KG1 (cell line): Measurements from ENCODE around the gene ZNF474.

Experiments used
- DNase-seq: peaks from one replicate; lab custom pipeline; 2025; lab: John Stamatoyannopoulos, UW

The ZNF474 gene

DNA sequence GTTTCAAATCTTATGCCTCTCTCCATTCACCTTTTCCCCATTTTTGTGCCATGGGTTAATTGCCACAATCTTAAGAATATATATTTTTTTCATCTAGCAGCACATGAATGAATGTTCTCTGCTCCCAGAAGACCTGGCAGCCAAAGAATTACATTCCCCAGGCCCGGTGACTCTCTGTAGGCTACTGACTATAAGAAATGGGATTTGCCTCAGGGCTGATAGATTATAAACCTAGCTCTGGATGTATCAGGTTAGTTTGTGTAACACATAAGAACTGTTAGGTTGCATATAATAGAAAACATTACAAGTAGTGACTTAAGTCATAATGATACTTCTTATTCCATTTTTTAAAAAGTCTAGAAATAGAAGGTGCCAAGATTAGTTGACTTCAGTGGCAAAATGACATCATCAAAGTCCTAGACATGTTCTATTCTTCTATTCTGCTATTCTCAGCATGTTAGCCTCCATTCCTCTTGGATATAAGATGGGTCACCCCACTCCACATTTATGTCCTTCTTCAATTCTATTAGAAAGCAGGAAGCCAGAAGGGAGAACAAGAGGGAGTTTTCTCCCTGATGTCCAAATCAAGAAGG lies 10.9 kb upstream of the ZNF474 start:
- DNase-seq, result no peak

DNA sequence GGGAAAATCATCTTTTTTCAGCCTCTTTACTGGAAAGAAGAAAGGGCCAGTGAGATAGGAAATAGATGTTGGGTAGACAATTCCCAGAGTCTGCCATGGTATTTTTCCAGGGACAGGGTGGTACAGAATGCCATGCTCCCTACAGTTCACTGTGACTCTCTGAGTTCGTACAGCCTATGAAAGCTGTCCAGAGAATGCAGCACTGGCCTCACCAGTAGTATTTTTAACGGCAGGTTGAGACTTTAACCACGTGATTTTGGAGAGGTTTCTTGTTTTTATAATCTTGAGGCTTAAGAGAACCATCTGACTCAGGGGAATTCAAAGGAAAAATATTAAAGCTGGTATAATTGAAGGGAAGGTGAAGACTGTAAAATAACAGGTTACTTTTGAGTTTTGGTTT lies 10.1 kb upstream of the ZNF474 start:
- DNase-seq, result no peak

DNA sequence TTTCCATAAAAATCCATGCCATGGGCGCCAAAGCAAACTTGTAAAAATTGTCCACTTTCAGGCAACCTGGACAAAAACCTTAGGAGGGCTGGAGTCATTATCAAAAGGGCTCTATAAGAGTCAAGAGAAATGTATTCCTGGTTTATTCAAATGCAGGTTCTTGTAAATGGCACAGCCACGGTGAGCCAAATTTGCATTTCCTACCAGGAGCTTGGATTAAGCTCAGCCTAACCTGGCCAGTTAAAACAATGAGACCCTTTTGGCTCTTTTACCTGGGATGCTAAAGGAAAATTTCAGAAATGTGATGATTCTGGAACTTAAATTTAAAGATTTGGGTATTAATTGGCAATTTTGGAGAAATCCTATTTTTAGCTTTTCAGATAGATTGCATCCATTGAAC lies 8.9 kb upstream of the ZNF474 start:
- DNase-seq, result no peak

DNA sequence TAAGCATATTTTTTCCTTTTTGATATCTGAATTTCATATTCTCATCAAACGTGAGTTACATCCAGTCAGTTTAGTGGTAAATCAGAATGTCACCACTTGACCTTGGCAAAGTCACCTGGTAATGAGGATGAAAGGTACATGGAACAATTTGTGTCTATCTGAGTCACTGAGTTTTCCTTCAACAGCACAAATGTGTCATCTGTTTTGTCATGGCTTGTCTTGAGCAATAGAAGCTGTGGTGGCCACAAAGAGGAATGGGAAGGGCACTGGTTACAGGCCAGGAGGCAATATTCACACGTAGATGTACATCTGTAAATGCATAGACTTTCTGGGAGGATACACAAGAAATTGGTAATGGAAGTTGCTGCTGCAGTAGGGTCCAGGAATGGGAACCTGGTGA lies 8.4 kb upstream of the ZNF474 start:
- no peak for DNase-seq

DNA sequence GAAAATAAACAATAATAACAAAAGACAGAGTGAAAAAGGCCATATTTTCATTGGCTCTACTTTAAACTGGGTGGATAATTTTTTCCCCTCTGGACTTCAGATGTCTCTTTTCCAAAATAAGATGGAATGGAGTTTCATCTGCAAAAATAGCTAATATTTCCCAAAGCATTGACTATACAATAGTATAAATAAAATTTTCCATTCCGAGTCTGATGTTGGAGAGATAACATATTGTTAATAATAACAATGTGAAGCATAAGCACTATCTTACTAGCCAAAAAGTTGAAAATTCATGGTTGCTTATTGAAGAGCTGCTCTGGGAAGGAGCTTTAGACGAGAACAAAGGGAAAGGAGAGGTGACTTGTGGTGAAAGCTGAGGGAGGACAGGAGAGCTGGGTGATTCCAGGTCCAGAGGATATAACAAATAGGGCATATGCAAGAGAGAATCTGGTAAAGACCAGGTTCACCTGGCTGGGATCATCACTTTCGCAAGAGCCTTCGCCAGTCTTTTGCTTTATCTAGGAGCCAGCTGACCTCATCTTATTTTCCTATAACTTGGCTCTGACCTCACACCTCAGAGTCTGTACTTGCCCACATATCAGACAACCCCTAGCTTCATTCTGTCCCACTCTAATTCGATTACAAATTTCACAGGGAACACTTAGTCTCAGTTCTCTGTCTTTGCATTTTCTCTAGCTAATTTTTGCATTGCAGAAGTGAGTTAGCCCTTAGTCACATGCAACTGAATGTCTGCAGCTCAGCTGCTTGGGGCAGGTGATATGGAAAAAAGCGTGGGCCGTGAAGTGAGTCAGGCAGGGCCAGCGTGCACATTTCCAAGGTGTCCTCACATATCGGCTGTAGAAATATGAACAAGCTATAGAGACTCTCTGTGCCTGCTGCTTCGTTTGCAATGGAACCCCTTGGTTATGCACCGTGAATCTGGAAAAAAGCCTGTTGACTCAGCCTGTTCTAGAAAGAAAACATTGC lies 7.6 kb upstream of the ZNF474 start:
- no peak for DNase-seq

DNA sequence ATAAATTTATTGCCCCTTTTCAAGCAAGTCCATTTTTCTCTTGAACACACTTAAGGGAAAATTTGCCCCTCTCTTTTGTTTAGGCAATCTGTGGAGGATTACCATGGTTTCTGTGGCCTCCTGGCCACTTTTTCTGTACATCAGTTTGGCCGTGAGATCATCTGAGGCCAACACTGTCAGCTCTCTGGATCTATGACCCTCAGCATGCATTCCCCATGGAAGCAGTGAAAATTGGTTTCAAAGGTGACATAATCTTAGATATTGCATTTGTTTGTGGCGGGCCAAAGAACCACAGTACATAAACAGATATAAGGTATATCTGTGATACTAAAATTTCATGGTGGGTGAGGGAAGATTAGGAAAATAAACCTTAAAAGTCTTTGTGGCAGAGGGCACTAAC lies 4.6 kb upstream of the ZNF474 start:
- DNase-seq, result no peak

DNA sequence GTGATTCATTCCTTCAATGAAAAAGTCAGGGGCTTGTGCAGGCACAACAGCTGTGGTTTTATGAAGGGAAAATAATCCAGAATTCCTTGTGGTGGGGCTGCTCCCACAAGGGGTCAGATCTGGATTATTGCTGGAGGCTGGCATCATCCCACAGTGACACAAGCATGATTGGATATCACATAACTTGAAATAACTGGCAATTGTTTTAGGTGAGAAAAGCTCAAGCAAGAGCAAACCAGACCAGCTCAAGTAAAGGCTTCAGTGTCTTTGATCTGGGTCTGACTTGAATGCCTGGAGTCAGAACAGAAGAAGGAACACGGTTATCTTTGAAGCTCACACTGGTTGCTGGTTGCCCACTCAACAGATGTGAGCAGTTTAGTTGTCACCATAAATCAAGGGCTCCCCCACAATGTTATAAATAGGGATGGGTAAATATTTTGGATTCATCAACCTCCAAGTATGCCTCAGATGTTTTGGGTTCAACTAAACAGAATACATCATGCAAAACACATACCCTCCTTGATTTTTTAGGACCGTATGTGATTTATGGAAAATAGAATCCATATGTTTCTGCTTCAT lies 3.1 kb upstream of the ZNF474 start:
- DNase-seq, result no peak

DNA sequence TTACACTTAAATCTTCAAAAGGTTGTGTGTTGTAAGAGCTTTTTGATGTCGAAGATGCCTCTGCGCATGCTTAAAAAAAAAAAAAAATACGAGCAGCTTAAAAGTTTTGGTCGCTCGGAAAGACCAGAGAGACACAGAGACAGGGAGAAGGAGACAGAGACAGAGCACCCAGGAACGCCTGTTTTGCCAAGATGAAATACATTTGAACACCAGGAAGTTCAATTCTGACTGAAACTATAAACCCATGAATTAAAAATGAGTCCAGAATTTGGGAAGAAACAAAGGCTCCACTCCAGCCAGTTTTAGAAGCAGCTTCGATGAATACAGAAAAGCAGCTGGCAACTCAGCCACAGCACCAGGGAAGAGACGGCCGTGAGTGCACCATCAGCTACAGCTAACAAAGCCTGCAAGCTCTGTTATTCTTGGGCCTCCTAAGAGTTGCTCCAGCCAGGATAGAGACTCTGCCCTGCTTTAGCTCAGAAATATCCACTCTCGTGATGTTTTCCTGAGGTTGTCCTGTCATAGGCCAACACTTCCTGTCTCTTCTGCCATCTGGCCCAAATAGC lies 2.5 kb upstream of the ZNF474 start:
- DNase-seq, result no peak

DNA sequence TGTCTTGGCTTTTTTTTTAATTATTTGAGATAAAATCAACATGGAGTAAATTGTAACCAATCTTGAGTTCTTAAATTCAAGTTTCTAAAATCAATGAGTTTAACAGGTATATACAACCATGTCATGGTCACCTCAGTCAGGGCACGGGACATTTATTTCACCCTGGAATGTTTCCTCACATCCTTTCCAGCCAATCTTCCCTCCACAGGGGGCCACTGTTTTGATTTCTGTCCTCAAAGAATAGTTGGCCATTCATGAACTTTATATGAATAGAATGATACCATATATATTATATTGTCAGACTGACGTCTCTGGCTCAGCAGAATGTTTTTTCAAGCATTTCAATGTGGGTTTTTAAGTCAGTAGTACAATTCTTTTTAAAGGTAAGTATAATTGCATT lies 806 bp downstream of the ZNF474 start:
- DNase-seq, result no peak

DNA sequence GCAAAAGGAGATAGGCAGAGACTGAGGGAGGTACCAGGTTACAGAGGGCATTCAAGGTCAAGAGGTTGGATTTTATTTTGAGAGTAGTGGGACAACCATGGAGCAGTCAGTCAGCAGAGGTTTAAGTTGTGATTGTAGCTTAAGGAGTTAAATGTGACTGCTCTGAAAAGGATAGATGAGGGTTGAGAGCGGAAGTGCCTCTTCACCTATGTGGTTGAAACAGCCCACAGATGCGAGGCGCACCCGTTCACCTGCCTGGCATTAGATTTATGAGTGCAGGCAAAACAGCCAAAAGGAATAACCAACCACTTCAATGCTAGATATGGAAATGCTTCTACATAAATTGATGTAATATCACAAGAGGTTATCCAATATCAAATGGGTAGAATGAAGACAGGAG lies 8.4 kb downstream of the ZNF474 start:
- no peak for DNase-seq

DNA sequence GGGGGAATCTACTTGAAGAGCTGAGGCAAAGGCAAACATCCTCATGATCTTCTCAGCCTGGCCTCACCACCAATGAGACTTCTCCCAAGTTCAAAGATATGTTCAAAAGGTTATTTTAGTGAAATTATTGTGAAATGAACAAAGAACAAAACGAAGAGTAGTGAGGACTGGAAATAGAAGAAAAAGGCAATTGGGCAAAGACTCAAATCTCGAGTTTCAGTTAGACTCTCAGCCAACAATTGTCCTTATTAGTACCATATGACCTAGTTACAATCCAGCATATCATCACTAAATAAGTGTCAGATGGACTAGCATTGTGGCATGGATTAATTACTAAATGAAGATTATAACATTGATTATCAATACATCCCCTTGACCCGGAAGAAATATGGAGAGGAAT lies 9.0 kb downstream of the ZNF474 start:
- DNase-seq, result no peak

DNA sequence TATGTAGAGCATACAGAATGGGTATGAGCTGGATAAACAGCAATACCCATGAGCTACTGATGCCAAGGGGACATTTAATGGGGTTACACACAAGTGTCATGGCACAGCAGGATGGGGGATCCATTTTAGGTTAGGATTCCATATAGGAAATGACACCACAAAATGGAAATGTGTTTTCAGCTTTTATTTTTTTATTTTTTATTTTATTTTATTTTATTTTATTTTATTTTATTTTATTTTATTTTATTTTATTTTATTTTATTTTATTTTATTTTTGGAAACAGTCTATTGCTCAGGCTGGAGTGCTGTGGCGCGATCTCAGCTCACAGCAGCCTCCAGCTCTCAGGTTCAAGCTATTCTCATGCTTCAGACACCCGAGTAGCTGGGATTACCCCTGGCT lies 11.6 kb downstream of the ZNF474 start:
- DNase-seq, result no peak

DNA sequence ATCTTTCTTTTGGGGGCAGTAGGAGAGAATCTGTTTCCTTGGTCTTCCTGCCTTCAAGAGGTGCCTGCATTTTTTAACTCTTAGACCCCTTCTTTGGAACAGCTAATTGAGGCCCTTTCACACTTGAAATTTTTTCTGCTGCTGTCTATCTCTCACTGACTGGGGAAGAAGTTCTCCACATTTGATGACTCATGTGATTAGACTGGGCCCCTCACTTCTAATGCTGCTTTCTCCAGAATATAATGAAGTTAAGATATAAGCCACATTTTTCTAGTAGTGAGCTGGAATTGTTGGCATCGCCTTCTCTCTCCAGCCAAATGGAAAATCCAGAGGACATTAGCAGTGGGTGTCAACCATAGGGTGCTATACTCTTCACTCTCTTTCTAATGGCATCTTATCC lies 12.4 kb downstream of the ZNF474 start:
- no peak for DNase-seq

DNA sequence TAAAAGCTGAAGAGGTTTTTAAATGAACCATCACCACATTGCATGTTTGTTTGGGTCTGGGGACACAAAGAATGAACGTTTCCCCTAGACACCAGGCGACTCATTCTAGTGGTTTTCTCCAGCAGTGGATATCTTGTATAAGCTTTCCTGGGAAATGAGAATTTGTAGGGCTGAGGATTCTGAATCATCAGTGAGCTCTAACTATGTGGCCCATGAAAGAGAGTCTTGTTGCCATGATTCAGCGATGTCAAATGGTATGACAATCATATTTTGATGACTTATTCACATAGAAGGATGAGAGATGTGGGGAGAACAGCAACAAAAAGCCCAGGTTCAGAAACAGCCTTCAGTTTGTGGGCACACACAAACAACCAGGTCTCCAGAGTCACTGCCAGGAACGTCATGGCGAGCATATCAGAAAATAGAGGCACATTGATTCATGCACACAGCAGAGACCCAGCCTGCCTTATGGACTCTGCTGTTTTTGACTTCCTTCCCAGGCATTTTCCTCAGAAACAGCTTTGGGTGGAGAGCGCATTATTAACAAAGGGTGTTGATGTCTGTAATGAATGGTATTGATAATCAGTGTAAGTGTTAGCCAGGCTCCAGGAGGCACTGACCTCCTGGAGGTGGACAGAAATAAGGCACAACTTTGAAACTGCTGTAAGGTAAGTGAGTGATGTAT lies 13.3 kb downstream of the ZNF474 start:
- DNase-seq, result no peak

DNA sequence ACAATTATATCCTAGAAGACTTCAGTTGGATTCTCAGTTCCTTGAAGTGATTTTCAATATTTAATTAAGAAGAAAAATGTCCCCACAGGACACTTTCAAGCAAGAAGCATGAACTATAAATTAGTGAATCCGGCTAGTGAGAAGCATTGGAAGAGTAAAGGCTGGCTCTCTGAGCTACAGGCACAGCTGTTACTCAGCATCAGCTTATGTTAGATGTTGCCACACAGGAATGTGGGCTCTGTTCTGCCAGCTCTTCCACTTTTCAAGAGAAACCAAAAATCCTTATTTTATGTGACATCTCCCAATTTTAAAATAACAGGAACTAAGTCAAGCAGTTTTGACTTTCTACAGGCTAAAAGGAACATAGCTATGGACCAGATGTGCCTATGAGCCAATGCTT lies 14.9 kb downstream of the ZNF474 start:
- DNase-seq, result no peak

DNA sequence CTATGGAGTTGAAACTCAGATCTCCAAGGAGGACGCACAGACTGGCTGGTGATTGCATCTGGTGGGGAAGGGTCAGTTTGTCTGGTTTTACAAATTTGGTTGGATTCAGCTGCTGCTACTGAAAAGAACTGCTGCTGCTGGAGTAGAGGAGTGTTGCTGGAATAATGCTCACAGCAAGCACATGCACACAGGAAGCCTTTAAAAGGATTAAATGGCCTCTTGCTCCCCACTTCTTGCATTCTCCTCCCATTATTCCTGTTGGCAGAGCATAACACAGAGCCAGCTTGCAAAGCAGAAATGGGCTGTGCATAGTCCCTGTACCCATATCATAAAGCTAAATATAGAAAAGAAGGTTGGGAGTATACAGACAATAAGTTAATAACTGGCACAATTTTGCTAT lies 16.6 kb downstream of the ZNF474 start:
- DNase-seq, result no peak

DNA sequence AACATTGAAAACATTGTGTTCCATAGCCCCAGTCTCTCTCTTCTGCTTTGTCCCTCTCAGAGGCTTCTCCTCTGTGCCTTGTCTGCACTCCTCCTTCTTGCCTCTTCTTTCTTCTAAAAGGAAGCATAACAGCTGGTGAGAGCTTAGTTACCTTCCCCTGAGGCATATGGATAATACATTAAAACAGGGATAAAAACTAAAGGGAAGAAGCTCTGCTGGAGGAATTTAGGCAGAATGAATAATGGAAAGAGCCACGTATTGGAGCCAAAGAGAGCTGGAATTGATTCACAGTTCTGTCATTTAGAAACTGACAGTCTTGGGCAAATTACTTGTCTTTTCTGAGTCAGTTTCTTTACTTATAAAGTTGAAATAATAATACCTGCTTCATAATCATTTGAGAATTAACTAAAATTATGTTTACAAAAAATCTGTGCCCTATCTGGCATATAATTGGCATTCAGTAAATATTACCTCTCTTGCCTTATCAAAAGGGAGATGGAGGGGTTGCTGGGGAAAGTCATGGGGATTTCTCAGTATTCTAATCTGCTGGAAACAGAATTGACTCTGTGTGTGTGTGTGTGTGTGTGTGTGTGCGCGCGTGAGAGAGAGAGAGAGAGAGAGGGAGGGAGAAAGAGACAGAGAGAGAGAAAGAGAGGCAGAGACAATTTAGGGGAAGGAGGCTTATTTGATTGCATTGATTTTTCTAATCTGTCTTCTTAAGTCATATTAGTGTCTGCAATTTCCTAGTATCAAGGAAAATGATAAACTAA lies 20.2 kb downstream of the ZNF474 start:
- no peak for DNase-seq

DNA sequence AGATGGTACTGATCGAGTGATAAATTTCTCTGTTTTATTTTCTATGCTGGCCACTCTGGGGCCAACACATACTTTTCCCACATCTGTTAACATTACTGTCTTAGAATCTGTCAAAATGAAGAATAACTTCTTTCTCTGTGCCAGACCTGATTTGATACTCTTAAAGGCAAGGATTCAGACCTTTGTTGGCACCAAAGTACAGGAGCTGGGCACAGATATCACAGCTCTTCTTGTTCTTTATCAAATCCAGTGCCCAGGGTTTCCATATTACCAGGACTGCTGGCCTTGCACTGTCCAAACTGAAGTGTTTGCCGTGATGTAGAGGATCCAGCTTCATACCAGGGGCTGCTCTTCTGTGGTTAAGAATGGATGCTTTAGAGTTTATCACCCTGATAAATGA lies 20.9 kb downstream of the ZNF474 start:
- DNase-seq, result no peak

DNA sequence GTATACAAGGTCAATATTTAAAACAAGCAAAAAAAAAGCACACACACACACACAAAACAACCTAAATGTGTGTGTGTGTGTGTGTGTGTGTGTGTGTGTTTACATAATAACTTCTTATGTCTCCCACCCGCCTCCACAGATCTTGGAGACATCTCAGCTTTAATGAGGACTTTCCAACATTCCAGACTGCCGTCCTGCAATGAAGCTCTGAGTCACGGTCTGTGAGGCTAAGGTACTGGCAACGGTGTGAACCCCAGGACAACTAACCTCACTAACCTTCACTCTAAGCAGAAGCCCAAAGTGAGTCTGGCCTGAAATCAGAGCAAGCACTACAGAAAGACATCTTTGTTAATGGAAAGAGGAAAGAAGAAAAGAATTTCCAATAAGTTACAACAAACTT lies 22.3 kb downstream of the ZNF474 start:
- DNase-seq, result no peak

DNA sequence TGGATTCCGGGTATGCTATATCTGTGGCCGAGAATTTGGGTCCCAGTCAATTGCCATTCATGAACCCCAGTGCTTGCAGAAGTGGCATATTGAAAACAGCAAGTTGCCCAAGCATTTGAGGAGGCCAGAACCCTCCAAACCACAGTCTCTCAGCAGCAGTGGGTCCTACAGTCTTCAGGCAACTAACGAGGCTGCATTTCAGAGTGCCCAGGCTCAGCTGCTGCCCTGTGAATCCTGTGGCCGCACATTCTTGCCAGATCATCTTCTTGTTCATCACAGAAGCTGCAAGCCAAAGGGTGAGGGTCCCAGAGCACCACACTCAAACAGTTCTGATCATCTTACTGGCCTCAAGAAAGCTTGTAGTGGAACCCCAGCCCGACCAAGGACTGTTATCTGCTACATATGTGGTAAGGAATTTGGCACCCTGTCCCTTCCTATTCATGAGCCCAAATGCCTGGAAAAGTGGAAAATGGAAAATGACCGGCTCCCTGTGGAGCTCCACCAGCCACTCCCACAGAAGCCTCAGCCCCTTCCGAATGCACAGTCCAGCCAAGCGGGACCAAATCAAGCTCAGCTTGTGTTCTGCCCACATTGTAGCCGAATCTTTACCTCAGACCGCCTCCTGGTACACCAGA lies 23.0 kb downstream of the ZNF474 start:
- no peak for DNase-seq

DNA sequence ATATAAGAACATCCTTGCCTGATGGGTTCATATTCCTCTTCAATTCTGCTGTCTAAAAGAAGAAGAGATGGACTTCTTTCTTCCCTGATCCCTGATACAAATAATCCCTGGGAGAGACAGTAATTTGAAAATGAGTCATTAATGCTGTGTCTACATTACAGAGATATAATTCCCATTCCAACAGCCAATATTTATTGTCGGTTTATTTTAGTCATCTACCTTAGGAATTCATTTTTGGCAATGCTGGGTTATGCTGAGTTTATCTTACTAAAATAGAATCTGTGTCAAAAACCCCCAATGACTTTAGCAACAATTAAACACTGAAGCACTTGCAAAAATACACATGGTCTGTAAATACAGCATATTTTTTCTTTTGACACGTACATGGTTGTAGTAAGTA lies 23.9 kb downstream of the ZNF474 start:
- DNase-seq, result no peak
